SU-DHL-6 (cell line): ENCODE measurements around the gene DARS2.

Source experiments
- EZH2phosphoT487 ChIP-seq: fragments of 200-600 bp; sonication (generic), shearing (Covaris generic); conservative IDR thresholded peaks from 2 replicates; pipeline ENCODE4 v1.6.1; 2018; ENCODE audit warnings: mild to moderate bottlenecking, antibody characterized with exemption, low read length, moderate library complexity, mixed read lengths
- TF ChIP-seq, protein P1 (sequence below): fragments of 200-600 bp; sonication (generic); IDR thresholded peaks from one replicate; pipeline ENCODE4 v1.5.1; 2017; ENCODE audit warnings: antibody characterized with exemption, mild to moderate bottlenecking, low read length, moderate library complexity; ENCODE audit not compliant: insufficient read depth, poor library complexity, severe bottlenecking

DNA sequence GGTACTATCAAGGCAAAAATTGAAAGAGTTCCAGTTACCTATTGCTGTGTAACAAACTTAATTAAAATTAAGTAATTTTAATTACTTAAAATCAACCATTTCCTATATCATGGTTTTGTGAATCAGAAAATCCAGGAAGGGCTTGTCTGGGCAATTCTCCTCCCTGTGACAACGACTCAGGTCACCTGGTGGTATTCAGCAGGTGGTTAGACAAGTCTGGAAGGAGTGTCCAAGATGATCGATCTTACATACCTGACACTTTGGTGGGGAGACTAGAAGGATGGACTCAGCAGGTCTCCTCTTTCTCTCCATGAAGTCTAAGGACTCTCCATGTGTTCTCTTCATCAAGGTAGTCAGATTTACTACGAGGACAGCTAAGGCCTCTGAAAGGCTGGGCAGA, 69.7 kb downstream of the DARS2 start:
- TF ChIP-seq, protein P1, sequence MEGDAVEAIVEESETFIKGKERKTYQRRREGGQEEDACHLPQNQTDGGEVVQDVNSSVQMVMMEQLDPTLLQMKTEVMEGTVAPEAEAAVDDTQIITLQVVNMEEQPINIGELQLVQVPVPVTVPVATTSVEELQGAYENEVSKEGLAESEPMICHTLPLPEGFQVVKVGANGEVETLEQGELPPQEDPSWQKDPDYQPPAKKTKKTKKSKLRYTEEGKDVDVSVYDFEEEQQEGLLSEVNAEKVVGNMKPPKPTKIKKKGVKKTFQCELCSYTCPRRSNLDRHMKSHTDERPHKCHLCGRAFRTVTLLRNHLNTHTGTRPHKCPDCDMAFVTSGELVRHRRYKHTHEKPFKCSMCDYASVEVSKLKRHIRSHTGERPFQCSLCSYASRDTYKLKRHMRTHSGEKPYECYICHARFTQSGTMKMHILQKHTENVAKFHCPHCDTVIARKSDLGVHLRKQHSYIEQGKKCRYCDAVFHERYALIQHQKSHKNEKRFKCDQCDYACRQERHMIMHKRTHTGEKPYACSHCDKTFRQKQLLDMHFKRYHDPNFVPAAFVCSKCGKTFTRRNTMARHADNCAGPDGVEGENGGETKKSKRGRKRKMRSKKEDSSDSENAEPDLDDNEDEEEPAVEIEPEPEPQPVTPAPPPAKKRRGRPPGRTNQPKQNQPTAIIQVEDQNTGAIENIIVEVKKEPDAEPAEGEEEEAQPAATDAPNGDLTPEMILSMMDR, result no peak
- no peak for TF ChIP-seq EZH2phosphoT487
